Epidermal melanocyte (primary cell): Measurements from ENCODE around the gene GGA2.

Source experiments
- DNase-seq: peaks from one replicate; pipeline ENCODE4 v3.0.0; 2011; ENCODE audit warnings: low spot score; ENCODE audit not compliant: insufficient read length

The GGA2 gene

GRCh38 chr16:23420011-23420410 is 90.3 kb downstream of the GGA2 start:
- no peak for DNase-seq

DNA sequence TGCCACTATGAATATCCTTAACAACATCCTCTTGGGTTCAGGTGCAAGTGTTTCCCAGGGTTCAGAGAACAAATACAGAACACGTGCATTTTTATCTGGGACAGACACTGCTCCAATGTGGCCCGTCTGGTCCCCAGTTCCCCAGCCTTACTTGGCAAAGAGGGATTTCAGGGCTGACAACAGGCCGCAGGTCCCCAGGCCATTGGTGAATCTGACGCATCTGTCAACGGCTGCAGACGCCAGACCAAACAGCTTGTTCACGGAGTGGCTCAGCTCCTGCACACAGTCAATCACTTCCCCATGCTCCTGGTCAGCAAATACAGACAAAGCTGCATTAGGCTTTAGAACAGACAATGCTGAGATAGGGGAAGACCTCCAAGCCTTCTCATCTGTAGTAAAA is 93.5 kb downstream of the GGA2 start:
- no peak for DNase-seq

- DNase-seq: no peak
Measured at GRCh38 chr16:23414731-23415130, 95.6 kb downstream of the GGA2 start.
